CD14-positive monocyte (primary cell): Measurements from ENCODE around the gene NDC1. TPM values are rescaled to one million over a fixed set of nuclear protein-coding genes. Genes with fewer than 3 reads are reported as not detected.

ENCODE experiments used
- DNase-seq, 3 donors: peaks; one replicate each; pipeline ENCODE4 v3.0.0-alpha.2; 2011 to 2022
- H2AFZ ChIP-seq: 2 replicates; pipeline ENCODE4 v1.6.0; 2012; ENCODE audit warnings: mild to moderate bottlenecking, low read depth, low read length, inconsistent platforms; ENCODE audit not compliant: insufficient read depth, poor library complexity, severe bottlenecking
- H3K27ac ChIP-seq, 2 donors: 1 replicate in 1 of 2; 2 replicates in 1 of 2; pipeline ENCODE4 v1.5.1; 2012 to 2013; ENCODE audit warnings: low read length in 2 of 2, control low read depth in 1 of 2, inconsistent platforms in 1 of 2, low read depth in 1 of 2, mild to moderate bottlenecking in 1 of 2
- H3K27me3 ChIP-seq, 2 donors: one replicate each; pipeline versions ENCODE4 v1.6.0 to v1.6.1; 2011 to 2013; ENCODE audit warnings: low read length in 2 of 2; ENCODE audit not compliant: control insufficient read depth in 2 of 2, insufficient read depth in 2 of 2
- H3K36me3 ChIP-seq, 2 donors: replicated peaks in 1 of 2; 1 replicate in 1 of 2; 2 replicates in 1 of 2; pipeline versions ENCODE4 v1.5.1 to v1.6.1; 2012 to 2013; ENCODE audit warnings: low read length in 2 of 2, control low read depth in 1 of 2, inconsistent platforms in 1 of 2, mild to moderate bottlenecking in 1 of 2; ENCODE audit not compliant: insufficient read depth in 2 of 2, control insufficient read depth in 1 of 2
- H3K4me1 ChIP-seq, 2 donors: 1 replicate in 1 of 2; 2 replicates in 1 of 2; pipeline versions ENCODE4 v1.5.1 to v1.6.1; 2012 to 2013; ENCODE audit warnings: low read length in 2 of 2, control low read depth in 1 of 2, inconsistent platforms in 1 of 2, mild to moderate bottlenecking in 1 of 2, moderate library complexity in 1 of 2; ENCODE audit not compliant: insufficient read depth in 2 of 2, control insufficient read depth in 1 of 2
- H3K4me2 ChIP-seq: replicated peaks from 2 replicates; pipeline ENCODE3; 2012; ENCODE audit warnings: low read length, moderate library complexity, mild to moderate bottlenecking; ENCODE audit not compliant: poor library complexity, severe bottlenecking; ENCODE audit errors: extremely low read depth
- H3K4me3 ChIP-seq, 3 experiments: fragments of 200-600 bp in 1 of 3; sonication (generic) in 1 of 3; replicated peaks in 1 of 3; 1 replicate in 2 of 3; 2 replicates in 1 of 3; pipeline ENCODE4 v1.5.1; 2011 to 2013; ENCODE audit warnings: low read length in 3 of 3, mild to moderate bottlenecking in 3 of 3, control low read depth in 2 of 3, low read depth in 2 of 3, inconsistent platforms in 1 of 3, moderate library complexity in 1 of 3
- H3K79me2 ChIP-seq: 2 replicates; pipeline ENCODE4 v1.6.0; 2012; ENCODE audit warnings: mild to moderate bottlenecking, control low read depth, inconsistent platforms, low read length, moderate library complexity; ENCODE audit not compliant: insufficient read depth
- H3K9ac ChIP-seq: 2 replicates; pipeline ENCODE4 v1.6.0; 2017; ENCODE audit warnings: low read length, mild to moderate bottlenecking; ENCODE audit not compliant: insufficient read depth, poor library complexity, severe bottlenecking
- H3K9me3 ChIP-seq, 2 donors: replicated peaks in 1 of 2; 1 replicate in 1 of 2; 2 replicates in 1 of 2; pipeline versions ENCODE4 v1.5.1 to v1.6.1; 2012 to 2013; ENCODE audit warnings: low read length in 2 of 2, control low read depth in 1 of 2; ENCODE audit not compliant: control insufficient read depth in 1 of 2, insufficient read depth in 1 of 2
- H4K20me1 ChIP-seq: 2 replicates; pipeline ENCODE4 v1.6.0; 2012; ENCODE audit warnings: mild to moderate bottlenecking, low read length, control low read depth, moderate library complexity; ENCODE audit not compliant: insufficient read depth
- H3K27ac Mint-ChIP-seq, 7 donors: one replicate each; pipeline ENCODE4 v1.8.0; 2020; ENCODE audit warnings: mild to moderate bottlenecking in 7 of 7, mixed read lengths in 7 of 7, moderate library complexity in 6 of 7, inconsistent platforms in 2 of 7
- H3K27me3 Mint-ChIP-seq, 3 donors: one replicate each; pipeline ENCODE4 v1.8.0; 2021 to 2022; ENCODE audit warnings: low read depth in 3 of 3, mild to moderate bottlenecking in 3 of 3, mixed read lengths in 3 of 3, moderate library complexity in 3 of 3, inconsistent platforms in 1 of 3
- H3K36me3 Mint-ChIP-seq, 2 donors: one replicate each; pipeline ENCODE4 v1.8.0; 2020; ENCODE audit warnings: mixed read lengths in 2 of 2, inconsistent platforms in 1 of 2, mild to moderate bottlenecking in 1 of 2
- H3K4me1 Mint-ChIP-seq: one replicate; pipeline ENCODE4 v1.8.0; 2020; ENCODE audit warnings: mild to moderate bottlenecking, mixed read lengths
- H3K4me3 Mint-ChIP-seq, 2 donors: one replicate each; pipeline ENCODE4 v1.8.0; 2020; ENCODE audit warnings: mild to moderate bottlenecking in 2 of 2, mixed read lengths in 2 of 2, moderate library complexity in 1 of 2
- H3K9me3 Mint-ChIP-seq, 7 donors: one replicate each; pipeline ENCODE4 v1.8.0; 2020 to 2022; ENCODE audit warnings: mixed read lengths in 7 of 7, mild to moderate bottlenecking in 6 of 7, moderate library complexity in 6 of 7, inconsistent platforms in 2 of 7
- CTCF ChIP-seq: fragments of 200-600 bp; IDR thresholded peaks from one replicate; pipeline ENCODE4 v1.8.0; 2022; ENCODE audit warnings: antibody characterized with exemption, mild to moderate bottlenecking
- WGBS: methylation state at CpG from one replicate; pipeline ENCODE4 v1.1.5; 2013; ENCODE audit warnings: missing lambda C conversion rate; ENCODE audit not compliant: insufficient coverage; 5-methylcytosine and 5-hydroxymethylcytosine counted together
- intact Hi-C, 2 donors: fragments of 100-400 bp; cut with micrococcal nuclease; formaldehyde crosslinking; loops; one replicate each; pipeline versions ENCODE4 v1.15.0 to v1.15.1; 2023
- polyA plus RNA-seq, 3 donors: library from polyadenylated mRNA; depleted of rRNA in 1 of 3; unstranded in 2 of 3; stranded (reverse) in 1 of 3; fragments of 300-500 nt in 2 of 3; fragments of >200 nt in 1 of 3; fragmentation: Illumina TruSeq in 2 of 3; gene quantifications; 1 replicate in 2 of 3; 2 replicates in 1 of 3; pipeline ENCODE4 v1.2.3, GENCODE V29; 2012 to 2021

The NDC1 gene
- polyA plus RNA-seq, 3 donors: 3.0 to 6.1 (median 4.7) TPM

- Histone ChIP-seq H4K20me1 (no peaks in the 10 kb centered on the region), H3K9ac (no peak overlapping the region), H3K27ac (no peak overlapping the region), H3K4me1 (no peaks in the 10 kb centered on the region), H3K9me3 (no peaks in the 10 kb centered on the region), H3K4me2 (no peak overlapping the region), H3K79me2 (no peaks in the 10 kb centered on the region), H3K4me3 (no peak overlapping the region), H3K36me3 (no peaks in the 10 kb centered on the region), H2AFZ (no peak overlapping the region), H3K27me3 (peaks cover 0 to 2% of the 10 kb centered on the region in 2 donors)
- WGBS: 90% methylated on average over 9 of the region's 17 CpGs
- DNase-seq: no peak
- Mint-ChIP-seq H3K4me3 (no peak overlapping the region), H3K27ac (no peak overlapping the region), H3K27me3 (peaks cover 9 to 16% (median 10%) of the 10 kb centered on the region in 3 donors), H3K4me1 (no peaks in the 10 kb centered on the region), H3K9me3 (peaks cover 0 to 2% (median 0%) of the 10 kb centered on the region in 7 donors), H3K36me3 (no peaks in the 10 kb centered on the region)
- intact Hi-C loops: no loop called here
- no peak for TF ChIP-seq CTCF
Observed at GRCh38 chr1:53728702-53729455, 109.2 kb downstream of the NDC1 start.

- H3K9ac ChIP-seq: no peak overlapping the region
- no peak overlapping the region for H3K4me3 ChIP-seq
- intact Hi-C loops: no loop called here
- no peaks in the 10 kb centered on the region for H4K20me1 ChIP-seq
- Mint-ChIP-seq H3K9me3 (no peaks in the 10 kb centered on the region), H3K4me3 (no peak overlapping the region), H3K27ac (no peak overlapping the region), H3K36me3 (no peaks in the 10 kb centered on the region), H3K27me3 (peaks cover 7 to 13% (median 7%) of the 10 kb centered on the region in 3 donors), H3K4me1 (no peaks in the 10 kb centered on the region)
- peaks cover 0 to 2% of the 10 kb centered on the region in 2 donors for H3K27me3 ChIP-seq
- no peak overlapping the region for H3K27ac ChIP-seq
- DNase-seq: no peak
- no peak for TF ChIP-seq CTCF
- H2AFZ ChIP-seq: no peak overlapping the region
- H3K9me3 ChIP-seq: no peaks in the 10 kb centered on the region
- no peaks in the 10 kb centered on the region for H3K36me3 ChIP-seq
- no peak overlapping the region for H3K4me2 ChIP-seq
- 80% methylated on average over 1 of the region's 1 CpG for WGBS
- no peaks in the 10 kb centered on the region for H3K79me2 ChIP-seq
- H3K4me1 ChIP-seq: no peaks in the 10 kb centered on the region
Observed at GRCh38 chr1:53728196-53728595, 109.9 kb downstream of the NDC1 start.
